Gastroesophageal sphincter (tissue), 4 donors: ENCODE data around the gene DENND5B. TPM values are rescaled to one million over a fixed set of nuclear protein-coding genes. Genes with fewer than 3 reads are reported as not detected.

Experiments used
- ATAC-seq: fragments of 150-250 bp; one replicate; pipeline ENCODE4 v1.9.1; 2016; ENCODE audit warnings: mild to moderate bottlenecking, moderate library complexity
- H3K27ac ChIP-seq, 4 donors: fragments of 200-600 bp; sonication (generic) in 3 of 4; 1 replicate in 3 of 4; 2 replicates in 1 of 4; pipeline ENCODE4 v1.5.1; 2016 to 2019
- H3K27me3 ChIP-seq: fragments of 200-600 bp; sonication (generic); one replicate; pipeline ENCODE4 v1.5.1; 2019
- H3K36me3 ChIP-seq, 2 donors: fragments of 200-600 bp; sonication (generic); one replicate each; pipeline ENCODE4 v1.5.1; 2019; ENCODE audit warnings: control low read depth in 1 of 2
- H3K4me1 ChIP-seq, 3 donors: fragments of 200-600 bp; sonication (generic); 1 replicate in 2 of 3; 2 replicates in 1 of 3; pipeline ENCODE4 v1.5.1; 2016 to 2019; ENCODE audit warnings: control low read depth in 2 of 3
- H3K4me3 ChIP-seq, 2 donors: fragments of 200-600 bp; sonication (generic); one replicate each; pipeline ENCODE4 v1.5.1; 2019; ENCODE audit warnings: mild to moderate bottlenecking in 1 of 2, moderate library complexity in 1 of 2
- H3K9me3 ChIP-seq, 3 donors: fragments of 200-600 bp; sonication (generic); one replicate each; pipeline ENCODE4 v1.5.1; 2017 to 2019; ENCODE audit warnings: control low read depth in 2 of 3
- EP300 ChIP-seq: sonication (generic); formaldehyde crosslinking; IDR thresholded peaks from one replicate; pipeline ENCODE4 v1.6.1; 2017; ENCODE audit warnings: antibody characterized with exemption, mild to moderate bottlenecking
- POLR2A ChIP-seq, 2 donors: fragments of 450-650 bp; IDR thresholded peaks; one replicate each; pipeline ENCODE4 v1.6.1; 2017; ENCODE audit warnings: antibody characterized with exemption in 2 of 2, mild to moderate bottlenecking in 2 of 2, moderate library complexity in 1 of 2
- POLR2AphosphoS5 ChIP-seq: sonication (generic); formaldehyde crosslinking; IDR thresholded peaks from one replicate; pipeline ENCODE4 v1.6.1; 2017; ENCODE audit warnings: antibody characterized with exemption
- WGBS, 2 donors: methylation state at CpG; one replicate each; pipeline ENCODE4 v1.1.5; 2018; ENCODE audit warnings: low coverage in 1 of 2; 5-methylcytosine and 5-hydroxymethylcytosine counted together
- total RNA-seq, 4 donors: library from RNA; depleted of rRNA; stranded (reverse); fragments of >200 nt; gene quantifications; one replicate each; pipeline ENCODE4 v1.1.0, GENCODE V29; 2016
- TF ChIP-seq, protein P1 (sequence below), 4 experiments: fragments of 200-600 bp in 2 of 4; fragments of 450-650 bp in 2 of 4; sonication (generic) in 1 of 4; IDR thresholded peaks; one replicate each; pipeline ENCODE4 v1.5.1; 2017 to 2019; ENCODE audit warnings: antibody characterized with exemption in 4 of 4, mild to moderate bottlenecking in 2 of 4, moderate library complexity in 2 of 4

Gene DENND5B
- total RNA-seq, 4 donors from 2014 or later = 14.7 to 40.8 (median 17.7) TPM

DNA sequence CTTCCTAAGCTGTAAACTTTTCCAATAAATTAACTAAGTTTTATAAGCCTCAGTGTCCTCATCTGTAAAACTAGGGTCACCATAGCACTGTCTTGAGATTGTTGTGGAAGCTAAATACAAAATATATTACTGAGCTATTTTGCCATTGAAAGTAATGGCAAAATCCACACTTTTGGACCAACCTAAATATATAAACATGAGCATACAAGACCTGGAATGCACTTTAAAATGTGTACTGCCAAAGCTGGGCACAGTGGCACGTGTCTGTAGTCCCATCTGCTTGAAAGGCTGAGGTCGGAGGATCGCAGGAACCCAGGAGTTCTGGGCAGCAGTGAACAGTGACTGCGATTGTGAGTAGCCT lies 235.2 kb downstream of the DENND5B start:
- Histone ChIP-seq H3K4me1 (no peaks in the 10 kb centered on the region), H3K36me3 (no peaks in the 10 kb centered on the region), H3K4me3 (no peak overlapping the region), H3K9me3 (no peaks in the 10 kb centered on the region), H3K27ac (no peak overlapping the region), H3K27me3 (no peaks in the 10 kb centered on the region)
- WGBS, 2 donors = 68 to 80% methylated on average over 3 of the region's 4 CpGs
- ATAC-seq = no peak
- TF ChIP-seq, protein P1, sequence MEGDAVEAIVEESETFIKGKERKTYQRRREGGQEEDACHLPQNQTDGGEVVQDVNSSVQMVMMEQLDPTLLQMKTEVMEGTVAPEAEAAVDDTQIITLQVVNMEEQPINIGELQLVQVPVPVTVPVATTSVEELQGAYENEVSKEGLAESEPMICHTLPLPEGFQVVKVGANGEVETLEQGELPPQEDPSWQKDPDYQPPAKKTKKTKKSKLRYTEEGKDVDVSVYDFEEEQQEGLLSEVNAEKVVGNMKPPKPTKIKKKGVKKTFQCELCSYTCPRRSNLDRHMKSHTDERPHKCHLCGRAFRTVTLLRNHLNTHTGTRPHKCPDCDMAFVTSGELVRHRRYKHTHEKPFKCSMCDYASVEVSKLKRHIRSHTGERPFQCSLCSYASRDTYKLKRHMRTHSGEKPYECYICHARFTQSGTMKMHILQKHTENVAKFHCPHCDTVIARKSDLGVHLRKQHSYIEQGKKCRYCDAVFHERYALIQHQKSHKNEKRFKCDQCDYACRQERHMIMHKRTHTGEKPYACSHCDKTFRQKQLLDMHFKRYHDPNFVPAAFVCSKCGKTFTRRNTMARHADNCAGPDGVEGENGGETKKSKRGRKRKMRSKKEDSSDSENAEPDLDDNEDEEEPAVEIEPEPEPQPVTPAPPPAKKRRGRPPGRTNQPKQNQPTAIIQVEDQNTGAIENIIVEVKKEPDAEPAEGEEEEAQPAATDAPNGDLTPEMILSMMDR (IDR thresholded peaks at IDR 0.05) = no peak
- TF ChIP-seq POLR2A (IDR thresholded peaks at IDR 0.05) (no peak), EP300 (no peak), POLR2AphosphoS5 (no peak)

DNA sequence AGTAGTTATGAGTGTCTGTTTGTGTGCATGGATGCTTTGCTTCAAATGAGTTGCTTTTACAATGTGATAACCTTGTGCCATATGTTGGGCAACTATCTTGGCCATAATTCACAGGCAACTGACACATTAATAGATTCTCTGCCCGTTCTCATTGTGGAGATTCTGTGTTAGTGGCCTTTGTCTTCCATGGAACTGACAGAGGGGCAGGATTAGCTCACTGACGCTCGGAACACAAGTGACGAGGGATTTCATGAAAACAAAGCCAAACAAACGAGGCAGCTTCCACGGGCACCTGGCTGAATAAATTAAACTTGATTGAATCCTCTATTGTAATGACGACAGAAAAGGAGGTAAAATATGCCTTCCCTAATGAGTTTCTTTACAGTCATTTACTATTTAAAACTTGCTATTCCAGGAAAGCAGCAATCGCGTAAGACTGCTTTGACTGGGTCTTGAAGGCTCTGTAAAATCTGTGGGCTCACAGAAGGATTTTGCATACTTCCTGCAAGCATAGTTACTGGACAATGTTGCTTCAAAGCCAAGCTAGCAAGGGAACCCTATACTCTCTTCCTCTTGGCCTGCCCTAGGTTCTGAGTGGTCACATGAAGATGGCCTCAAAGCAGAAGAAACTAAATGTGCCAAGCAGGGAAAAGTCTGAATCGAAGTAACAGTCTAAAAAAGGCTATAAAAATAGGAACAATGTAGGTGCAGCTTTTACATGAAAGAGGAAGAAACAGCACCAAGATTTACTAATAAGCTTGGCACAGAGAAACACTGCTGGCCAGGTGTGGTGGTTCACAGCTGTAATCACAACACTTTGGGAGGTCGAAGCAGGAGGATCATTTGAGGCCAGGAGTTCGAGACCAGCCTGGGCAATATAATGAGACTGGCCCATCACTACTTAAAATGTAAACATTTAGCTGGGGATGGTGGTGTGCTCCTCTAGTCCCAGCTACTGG lies 236.9 kb downstream of the DENND5B start:
- WGBS, 2 donors = 58 to 59% methylated on average over 11 to 12 of the region's 12 CpGs
- Histone ChIP-seq H3K27me3 (no peaks in the 10 kb centered on the region), H3K36me3 (no peaks in the 10 kb centered on the region), H3K9me3 (no peaks in the 10 kb centered on the region), H3K4me3 (no peak overlapping the region), H3K4me1 (no peaks in the 10 kb centered on the region), H3K27ac (no peak overlapping the region)
- TF ChIP-seq POLR2A (IDR thresholded peaks at IDR 0.05) (no peak), EP300 (no peak), POLR2AphosphoS5 (no peak)
- TF ChIP-seq, protein P1 (IDR thresholded peaks at IDR 0.05) = no peak
- ATAC-seq = no peak

DNA sequence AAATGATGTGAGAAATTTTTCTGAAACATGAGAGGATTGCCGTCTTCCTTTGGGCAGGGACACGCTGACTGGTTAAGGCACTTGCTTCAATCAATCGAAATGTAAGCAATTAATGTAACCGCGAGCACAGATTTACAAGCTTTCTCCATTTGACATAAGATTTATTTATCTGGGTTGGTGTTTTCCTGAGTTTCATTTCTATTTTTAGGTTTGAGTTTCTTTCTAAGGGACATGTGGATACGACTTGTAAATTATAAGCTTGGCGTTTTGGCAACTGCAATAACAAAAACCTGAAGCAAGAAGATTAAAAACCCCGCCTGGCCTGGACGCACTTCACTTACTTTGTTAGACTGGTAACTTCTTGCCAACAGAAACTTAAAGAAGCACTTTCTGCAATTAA lies 244.7 kb downstream of the DENND5B start:
- H3K4me3 ChIP-seq = no peak overlapping the region
- H3K4me1 ChIP-seq = peaks cover 0 to 3% (median 0%) of the 10 kb centered on the region in 3 donors
- H3K9me3 ChIP-seq = no peaks in the 10 kb centered on the region
- no peak overlapping the region for H3K27ac ChIP-seq
- WGBS, 2 donors = 18 to 28% methylated on average over 9 of the region's 9 CpGs
- no peak for ATAC-seq
- H3K27me3 ChIP-seq = no peaks in the 10 kb centered on the region
- no peaks in the 10 kb centered on the region for H3K36me3 ChIP-seq
- TF ChIP-seq POLR2A (IDR thresholded peaks at IDR 0.05) (no peak), EP300 (no peak), POLR2AphosphoS5 (no peak)
- TF ChIP-seq, protein P1 (IDR thresholded peaks at IDR 0.05) = no peak

DNA sequence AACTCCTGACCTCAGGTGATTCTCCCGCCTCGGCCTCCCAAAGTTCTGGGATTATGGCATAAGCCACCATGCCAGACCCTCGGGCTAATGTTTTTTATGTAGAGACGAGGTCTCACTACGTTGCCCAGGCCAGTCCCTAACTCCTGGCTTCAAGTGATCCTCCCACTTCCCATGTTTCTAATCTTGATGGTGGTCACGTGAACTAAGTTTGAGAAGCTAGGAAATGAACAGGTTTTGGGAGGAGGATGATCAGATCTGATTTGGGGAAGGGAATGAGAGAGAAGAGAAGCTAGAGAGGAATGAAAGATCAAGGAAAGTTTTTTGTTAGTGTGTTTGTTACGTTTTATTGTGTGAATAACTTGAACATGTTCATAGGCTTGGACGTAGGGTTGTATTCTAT lies 247.8 kb downstream of the DENND5B start:
- 78 to 85% methylated on average over 5 of the region's 8 CpGs for WGBS, 2 donors
- H3K9me3 ChIP-seq = no peaks in the 10 kb centered on the region
- TF ChIP-seq POLR2A (IDR thresholded peaks at IDR 0.05) (no peak), POLR2AphosphoS5 (no peak), EP300 (no peak)
- TF ChIP-seq, protein P1 (IDR thresholded peaks at IDR 0.05) = no peak
- no peak overlapping the region for H3K4me3 ChIP-seq
- no peaks in the 10 kb centered on the region for H3K36me3 ChIP-seq
- ATAC-seq = no peak
- peaks cover 0 to 3% (median 0%) of the 10 kb centered on the region in 3 donors for H3K4me1 ChIP-seq
- no peak overlapping the region for H3K27ac ChIP-seq
- no peaks in the 10 kb centered on the region for H3K27me3 ChIP-seq

DNA sequence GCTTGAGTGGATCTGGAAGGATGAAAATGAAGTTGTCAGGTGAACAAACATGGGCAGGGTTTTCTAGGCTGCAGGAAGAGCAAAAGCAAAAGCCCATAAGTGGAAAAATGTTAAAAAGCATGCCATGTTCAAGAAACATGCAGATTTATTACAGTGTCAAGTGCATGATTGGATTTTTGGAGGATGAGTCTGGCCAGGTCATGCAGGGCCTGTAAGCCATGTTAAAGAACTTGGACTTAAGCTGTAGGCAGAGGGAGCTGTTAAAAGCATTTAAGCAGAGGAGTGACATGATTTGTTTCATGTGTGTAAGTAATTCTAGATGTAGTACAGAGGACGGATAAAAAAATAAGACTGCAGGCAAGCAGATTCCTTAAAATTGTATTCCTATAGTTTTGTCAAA lies 248.7 kb downstream of the DENND5B start:
- no peak for TF ChIP-seq POLR2AphosphoS5
- no peak for TF ChIP-seq EP300

More for the DNA sequence above, 248.7 kb downstream of the DENND5B start:
- Histone ChIP-seq H3K27ac (no peak overlapping the region), H3K27me3 (no peaks in the 10 kb centered on the region), H3K9me3 (no peaks in the 10 kb centered on the region), H3K36me3 (no peaks in the 10 kb centered on the region), H3K4me1 (peaks cover 0 to 3% (median 0%) of the 10 kb centered on the region in 3 donors), H3K4me3 (no peak overlapping the region)
- 82 to 100% methylated on average over 1 of the region's 1 CpG for WGBS, 2 donors
- ATAC-seq = no peak
